ENCODE data around the gene LIG3. TPM values are rescaled to one million over a fixed set of nuclear protein-coding genes. Genes with fewer than 3 reads are reported as not detected.

The LIG3 gene
- total and polyA plus RNA-seq, 2 donors (not counting 1 experiment from before 2014, with no cell fraction given), result 19.4 to 28.2 TPM

- H4K20me1 ChIP-seq (ENCODE audit: control insufficient read depth, extremely low read depth, insufficient read depth, low read length), result no peaks in the 10 kb centered on the region
- DNase-seq (ENCODE audit: low read depth in 2 of 2), result no peak
- H3K79me2 ChIP-seq (ENCODE audit: control insufficient read depth, insufficient read depth, low read length), result no peaks in the 10 kb centered on the region
- H3K27ac ChIP-seq (ENCODE audit: insufficient read depth, low read length), result no peak overlapping the region
- TF ChIP-seq CTCF (conservative IDR thresholded peaks at IDR 0.05 in 1 of 2, IDR thresholded peaks at IDR 0.05 in 1 of 2; ENCODE audit: low read depth in 1 of 2, low read length in 2 of 2) (no peak), EZH2 (IDR thresholded peaks at IDR 0.05; ENCODE audit: low read length, missing control alignments) (no peak)
- H3K4me3 ChIP-seq (replicated peaks in 1 of 4; ENCODE audit: control extremely low read depth in 1 of 4, insufficient read depth in 1 of 4, low read depth in 3 of 4, low read length in 4 of 4), result no peak overlapping the region
- no peaks in the 10 kb centered on the region for H3K36me3 ChIP-seq (ENCODE audit: control insufficient read depth, insufficient read depth, low read length)
- H3K9me3 ChIP-seq (ENCODE audit: control insufficient read depth, insufficient read depth, low read depth, low read length), result no peaks in the 10 kb centered on the region
- H3K27me3 ChIP-seq (ENCODE audit: control insufficient read depth, insufficient read depth, low read length), result no peaks in the 10 kb centered on the region
- H2AFZ ChIP-seq (ENCODE audit: low read length), result no peak overlapping the region
- no peak overlapping the region for H3K4me2 ChIP-seq (ENCODE audit: extremely low read depth, insufficient read depth, low read length)
- H3K4me1 ChIP-seq (ENCODE audit: control insufficient read depth, extremely low read depth, insufficient read depth, low read length), result no peaks in the 10 kb centered on the region
- no peak overlapping the region for H3K9ac ChIP-seq (ENCODE audit: insufficient read depth, low read length)
These were observed 50.5 kb downstream of the LIG3 start for GRCh38 chr17:35030780-35031179.

- no peak for TF ChIP-seq CTCF (conservative IDR thresholded peaks at IDR 0.05 in 1 of 2, IDR thresholded peaks at IDR 0.05 in 1 of 2; ENCODE audit: low read depth in 1 of 2, low read length in 2 of 2)
- no peak for TF ChIP-seq EZH2 (IDR thresholded peaks at IDR 0.05; ENCODE audit: low read length, missing control alignments)
These were observed 58.1 kb downstream of the LIG3 start for GRCh38 chr17:35038453-35038852.

GRCh38 chr17:35041390-35041789, 61.1 kb downstream of the LIG3 start:
- Histone ChIP-seq H2AFZ (ENCODE audit: low read length) (no peak overlapping the region), H3K27me3 (ENCODE audit: control insufficient read depth, insufficient read depth, low read length) (no peaks in the 10 kb centered on the region), H3K4me3 (replicated peaks in 1 of 4; ENCODE audit: control extremely low read depth in 1 of 4, insufficient read depth in 1 of 4, low read depth in 3 of 4, low read length in 4 of 4) (no peak overlapping the region), H3K36me3 (ENCODE audit: control insufficient read depth, insufficient read depth, low read length) (no peaks in the 10 kb centered on the region), H3K9ac (ENCODE audit: insufficient read depth, low read length) (no peak overlapping the region), H3K4me2 (ENCODE audit: extremely low read depth, insufficient read depth, low read length) (no peak overlapping the region), H3K9me3 (ENCODE audit: control insufficient read depth, insufficient read depth, low read depth, low read length) (no peaks in the 10 kb centered on the region), H4K20me1 (ENCODE audit: control insufficient read depth, extremely low read depth, insufficient read depth, low read length) (no peaks in the 10 kb centered on the region), H3K4me1 (ENCODE audit: control insufficient read depth, extremely low read depth, insufficient read depth, low read length) (no peaks in the 10 kb centered on the region), H3K79me2 (ENCODE audit: control insufficient read depth, insufficient read depth, low read length) (no peaks in the 10 kb centered on the region), H3K27ac (ENCODE audit: insufficient read depth, low read length) (no peak overlapping the region)
- TF ChIP-seq CTCF (conservative IDR thresholded peaks at IDR 0.05 in 1 of 2, IDR thresholded peaks at IDR 0.05 in 1 of 2; ENCODE audit: low read depth in 1 of 2, low read length in 2 of 2), result no peak
- TF ChIP-seq EZH2 (IDR thresholded peaks at IDR 0.05; ENCODE audit: low read length, missing control alignments), result no peak
- DNase-seq (ENCODE audit: low read depth in 2 of 2), result no peak

More at GRCh38 chr17:35038453-35038852, 58.1 kb downstream of the LIG3 start:
- H3K9me3 ChIP-seq (ENCODE audit: control insufficient read depth, insufficient read depth, low read depth, low read length), result no peaks in the 10 kb centered on the region
- DNase-seq (ENCODE audit: low read depth in 2 of 2), result no peak
- no peak overlapping the region for H2AFZ ChIP-seq (ENCODE audit: low read length)
- H3K4me2 ChIP-seq (ENCODE audit: extremely low read depth, insufficient read depth, low read length), result no peak overlapping the region
- H3K9ac ChIP-seq (ENCODE audit: insufficient read depth, low read length), result no peak overlapping the region
- no peaks in the 10 kb centered on the region for H3K79me2 ChIP-seq (ENCODE audit: control insufficient read depth, insufficient read depth, low read length)
- H3K27ac ChIP-seq (ENCODE audit: insufficient read depth, low read length), result no peak overlapping the region
- H4K20me1 ChIP-seq (ENCODE audit: control insufficient read depth, extremely low read depth, insufficient read depth, low read length), result no peaks in the 10 kb centered on the region
- no peaks in the 10 kb centered on the region for H3K36me3 ChIP-seq (ENCODE audit: control insufficient read depth, insufficient read depth, low read length)
- H3K4me1 ChIP-seq (ENCODE audit: control insufficient read depth, extremely low read depth, insufficient read depth, low read length), result no peaks in the 10 kb centered on the region
- H3K27me3 ChIP-seq (ENCODE audit: control insufficient read depth, insufficient read depth, low read length), result no peaks in the 10 kb centered on the region
- H3K4me3 ChIP-seq (replicated peaks in 1 of 4; ENCODE audit: control extremely low read depth in 1 of 4, insufficient read depth in 1 of 4, low read depth in 3 of 4, low read length in 4 of 4), result no peak overlapping the region

Data from fibroblast of lung (primary cell).